ENCODE measurements around the gene ST7. TPM values are rescaled to one million over a fixed set of nuclear protein-coding genes. Genes with fewer than 3 reads are reported as not detected.

ST7 gene
- total and polyA plus RNA-seq, 2 experiments from 2014 or later: 9.9 to 18.3 TPM

GRCh38 chr7:117036836-117037235 lies 83.5 kb downstream of the ST7 start:
- Histone ChIP-seq H3K27ac (ENCODE audit: low read depth) (no peak overlapping the region; the same call in 1 of the 2 replicates), H2AFZ (no peak overlapping the region), H3K4me1 (ENCODE audit: insufficient read depth) (peaks cover 6% of the 10 kb centered on the region; the same call in 1 of the 2 replicates), H3K27me3 (ENCODE audit: insufficient read depth) (no peaks in the 10 kb centered on the region), H3K9me2 (ENCODE audit: insufficient read depth) (no peaks in the 10 kb centered on the region), H3K4me2 (no peak overlapping the region), H4K20me1 (replicated peaks; ENCODE audit: insufficient read depth) (0 out of 2 replicates have a peak, but pooled peaks cover 4% of the 10 kb centered on the region), H3K36me3 (ENCODE audit: insufficient read depth) (0 out of 2 replicates have a peak, but pooled peaks cover 4% of the 10 kb centered on the region), H3F3A (replicated peaks; ENCODE audit: low read depth) (no peaks in the 10 kb centered on the region), H3K79me2 (replicated peaks; ENCODE audit: insufficient read depth) (no peaks in the 10 kb centered on the region; the same call in 1 of the 2 replicates), H3K4me3 (no peak overlapping the region)
- Mint-ChIP-seq H3K27me3 (ENCODE audit: insufficient read depth, low read depth, poor library complexity) (no peaks in the 10 kb centered on the region), H3K4me1 (peaks cover 18% of the 10 kb centered on the region), H3K36me3 (ENCODE audit: low read depth) (no peaks in the 10 kb centered on the region), H3K27ac (no peak overlapping the region), H3K4me3 (no peak overlapping the region), H3K9me3 (no peaks in the 10 kb centered on the region)
- DNase-seq (ENCODE audit: low spot score): peak; percentile 17
- TF ChIP-seq JUNB (IDR thresholded peaks at IDR 0.05; ENCODE audit: unreplicated experiment) (no peak), CREB1 (CRISPR knock-in tag; IDR thresholded peaks at IDR 0.05; ENCODE audit: low read depth) (no peak), CTCF (conservative IDR thresholded peaks at IDR 0.05; ENCODE audit: low read depth in 2 of 2) (no peak), ETS1 (IDR thresholded peaks at IDR 0.05) (no peak), POLR2AphosphoS5 (IDR thresholded peaks at IDR 0.05; ENCODE audit: low read depth) (no peak), ZNF331 (CRISPR knock-in tag; IDR thresholded peaks at IDR 0.05; ENCODE audit: low read depth) (no peak), STAT1 (IDR thresholded peaks at IDR 0.05; ENCODE audit: unreplicated experiment) (no peak), NANOG (IDR thresholded peaks at IDR 0.05; ENCODE audit: borderline replicate concordance) (no peak), EZH2 (IDR thresholded peaks at IDR 0.05; ENCODE audit: low read depth, unreplicated experiment) (no peak), ZNF114 (CRISPR knock-in tag; IDR thresholded peaks at IDR 0.05) (no peak)
- TF ChIP-seq, protein P1, sequence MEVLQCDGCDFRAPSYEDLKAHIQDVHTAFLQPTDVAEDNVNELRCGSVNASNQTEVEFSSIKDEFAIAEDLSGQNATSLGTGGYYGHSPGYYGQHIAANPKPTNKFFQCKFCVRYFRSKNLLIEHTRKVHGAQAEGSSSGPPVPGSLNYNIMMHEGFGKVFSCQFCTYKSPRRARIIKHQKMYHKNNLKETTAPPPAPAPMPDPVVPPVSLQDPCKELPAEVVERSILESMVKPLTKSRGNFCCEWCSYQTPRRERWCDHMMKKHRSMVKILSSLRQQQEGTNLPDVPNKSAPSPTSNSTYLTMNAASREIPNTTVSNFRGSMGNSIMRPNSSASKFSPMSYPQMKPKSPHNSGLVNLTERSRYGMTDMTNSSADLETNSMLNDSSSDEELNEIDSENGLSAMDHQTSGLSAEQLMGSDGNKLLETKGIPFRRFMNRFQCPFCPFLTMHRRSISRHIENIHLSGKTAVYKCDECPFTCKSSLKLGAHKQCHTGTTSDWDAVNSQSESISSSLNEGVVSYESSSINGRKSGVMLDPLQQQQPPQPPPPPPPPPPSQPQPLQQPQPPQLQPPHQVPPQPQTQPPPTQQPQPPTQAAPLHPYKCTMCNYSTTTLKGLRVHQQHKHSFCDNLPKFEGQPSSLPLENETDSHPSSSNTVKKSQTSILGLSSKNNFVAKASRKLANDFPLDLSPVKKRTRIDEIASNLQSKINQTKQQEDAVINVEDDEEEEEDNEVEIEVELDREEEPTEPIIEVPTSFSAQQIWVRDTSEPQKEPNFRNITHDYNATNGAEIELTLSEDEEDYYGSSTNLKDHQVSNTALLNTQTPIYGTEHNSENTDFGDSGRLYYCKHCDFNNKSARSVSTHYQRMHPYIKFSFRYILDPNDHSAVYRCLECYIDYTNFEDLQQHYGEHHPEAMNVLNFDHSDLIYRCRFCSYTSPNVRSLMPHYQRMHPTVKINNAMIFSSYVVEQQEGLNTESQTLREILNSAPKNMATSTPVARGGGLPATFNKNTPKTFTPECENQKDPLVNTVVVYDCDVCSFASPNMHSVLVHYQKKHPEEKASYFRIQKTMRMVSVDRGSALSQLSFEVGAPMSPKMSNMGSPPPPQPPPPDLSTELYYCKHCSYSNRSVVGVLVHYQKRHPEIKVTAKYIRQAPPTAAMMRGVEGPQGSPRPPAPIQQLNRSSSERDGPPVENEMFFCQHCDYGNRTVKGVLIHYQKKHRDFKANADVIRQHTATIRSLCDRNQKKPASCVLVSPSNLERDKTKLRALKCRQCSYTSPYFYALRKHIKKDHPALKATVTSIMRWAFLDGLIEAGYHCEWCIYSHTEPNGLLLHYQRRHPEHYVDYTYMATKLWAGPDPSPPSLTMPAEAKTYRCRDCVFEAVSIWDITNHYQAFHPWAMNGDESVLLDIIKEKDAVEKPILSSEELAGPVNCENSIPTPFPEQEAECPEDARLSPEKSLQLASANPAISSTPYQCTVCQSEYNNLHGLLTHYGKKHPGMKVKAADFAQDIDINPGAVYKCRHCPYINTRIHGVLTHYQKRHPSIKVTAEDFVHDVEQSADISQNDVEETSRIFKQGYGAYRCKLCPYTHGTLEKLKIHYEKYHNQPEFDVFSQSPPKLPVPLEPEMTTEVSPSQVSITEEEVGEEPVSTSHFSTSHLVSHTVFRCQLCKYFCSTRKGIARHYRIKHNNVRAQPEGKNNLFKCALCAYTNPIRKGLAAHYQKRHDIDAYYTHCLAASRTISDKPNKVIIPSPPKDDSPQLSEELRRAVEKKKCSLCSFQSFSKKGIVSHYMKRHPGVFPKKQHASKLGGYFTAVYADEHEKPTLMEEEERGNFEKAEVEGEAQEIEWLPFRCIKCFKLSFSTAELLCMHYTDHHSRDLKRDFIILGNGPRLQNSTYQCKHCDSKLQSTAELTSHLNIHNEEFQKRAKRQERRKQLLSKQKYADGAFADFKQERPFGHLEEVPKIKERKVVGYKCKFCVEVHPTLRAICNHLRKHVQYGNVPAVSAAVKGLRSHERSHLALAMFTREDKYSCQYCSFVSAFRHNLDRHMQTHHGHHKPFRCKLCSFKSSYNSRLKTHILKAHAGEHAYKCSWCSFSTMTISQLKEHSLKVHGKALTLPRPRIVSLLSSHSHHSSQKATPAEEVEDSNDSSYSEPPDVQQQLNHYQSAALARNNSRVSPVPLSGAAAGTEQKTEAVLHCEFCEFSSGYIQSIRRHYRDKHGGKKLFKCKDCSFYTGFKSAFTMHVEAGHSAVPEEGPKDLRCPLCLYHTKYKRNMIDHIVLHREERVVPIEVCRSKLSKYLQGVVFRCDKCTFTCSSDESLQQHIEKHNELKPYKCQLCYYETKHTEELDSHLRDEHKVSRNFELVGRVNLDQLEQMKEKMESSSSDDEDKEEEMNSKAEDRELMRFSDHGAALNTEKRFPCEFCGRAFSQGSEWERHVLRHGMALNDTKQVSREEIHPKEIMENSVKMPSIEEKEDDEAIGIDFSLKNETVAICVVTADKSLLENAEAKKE (CRISPR knock-in tag; IDR thresholded peaks at IDR 0.05): no peak
- peak; percentile 52 for ATAC-seq
